Tibial nerve (tissue), 4 donors: ENCODE data around the gene GPX5.

Experiments
- EP300 ChIP-seq, 2 donors: sonication (generic); formaldehyde crosslinking; IDR thresholded peaks; one replicate each; pipeline ENCODE4 v1.6.1; 2017; ENCODE audit warnings: antibody characterized with exemption in 2 of 2, mild to moderate bottlenecking in 1 of 2
- POLR2A ChIP-seq, 2 donors: fragments of 450-650 bp; IDR thresholded peaks; one replicate each; pipeline ENCODE4 v1.6.1; 2017; ENCODE audit warnings: antibody characterized with exemption in 2 of 2, mild to moderate bottlenecking in 2 of 2, moderate library complexity in 2 of 2
- TF ChIP-seq, protein P1 (sequence below), 5 experiments: fragments of 200-600 bp in 3 of 5; fragments of 450-650 bp in 2 of 5; sonication (generic) in 3 of 5; IDR thresholded peaks; one replicate each; pipeline ENCODE4 v1.5.1; 2016 to 2019; ENCODE audit warnings: antibody characterized with exemption in 5 of 5, mild to moderate bottlenecking in 3 of 5, moderate library complexity in 2 of 5

DNA sequence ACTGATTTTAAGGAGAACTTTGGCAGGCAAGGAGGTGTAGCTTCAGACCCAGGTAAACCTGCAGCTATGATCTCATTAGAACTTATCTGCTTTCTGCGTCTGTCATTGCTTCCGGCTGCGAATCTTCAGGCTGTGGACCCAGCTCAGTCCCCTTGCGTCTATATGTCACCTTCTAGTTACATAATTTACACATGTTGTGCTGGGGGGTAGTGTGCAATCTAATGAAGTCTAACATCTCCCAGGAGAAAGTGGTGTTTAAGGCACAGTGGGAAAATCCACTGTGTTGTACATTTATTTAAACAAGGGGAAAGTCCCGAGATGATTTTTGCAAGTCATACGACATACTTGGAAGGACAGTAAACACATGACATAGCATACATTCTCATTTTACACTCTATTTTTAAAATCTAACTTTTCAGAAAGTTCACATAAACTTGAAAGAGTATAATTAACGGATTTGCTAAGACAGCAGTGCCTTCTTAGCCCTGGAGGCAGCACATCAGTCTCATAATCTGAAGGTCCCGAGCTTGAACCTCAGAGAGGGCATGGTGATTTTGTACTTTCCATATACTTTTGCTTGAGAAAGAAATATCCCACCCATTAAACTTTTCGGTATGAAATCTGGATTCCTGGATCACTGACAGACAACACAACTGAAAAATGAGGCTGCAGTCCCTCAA lies 45.3 kb upstream of the GPX5 start:
- TF ChIP-seq, protein P1, sequence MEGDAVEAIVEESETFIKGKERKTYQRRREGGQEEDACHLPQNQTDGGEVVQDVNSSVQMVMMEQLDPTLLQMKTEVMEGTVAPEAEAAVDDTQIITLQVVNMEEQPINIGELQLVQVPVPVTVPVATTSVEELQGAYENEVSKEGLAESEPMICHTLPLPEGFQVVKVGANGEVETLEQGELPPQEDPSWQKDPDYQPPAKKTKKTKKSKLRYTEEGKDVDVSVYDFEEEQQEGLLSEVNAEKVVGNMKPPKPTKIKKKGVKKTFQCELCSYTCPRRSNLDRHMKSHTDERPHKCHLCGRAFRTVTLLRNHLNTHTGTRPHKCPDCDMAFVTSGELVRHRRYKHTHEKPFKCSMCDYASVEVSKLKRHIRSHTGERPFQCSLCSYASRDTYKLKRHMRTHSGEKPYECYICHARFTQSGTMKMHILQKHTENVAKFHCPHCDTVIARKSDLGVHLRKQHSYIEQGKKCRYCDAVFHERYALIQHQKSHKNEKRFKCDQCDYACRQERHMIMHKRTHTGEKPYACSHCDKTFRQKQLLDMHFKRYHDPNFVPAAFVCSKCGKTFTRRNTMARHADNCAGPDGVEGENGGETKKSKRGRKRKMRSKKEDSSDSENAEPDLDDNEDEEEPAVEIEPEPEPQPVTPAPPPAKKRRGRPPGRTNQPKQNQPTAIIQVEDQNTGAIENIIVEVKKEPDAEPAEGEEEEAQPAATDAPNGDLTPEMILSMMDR (IDR thresholded peaks at IDR 0.05) = no peak
- TF ChIP-seq POLR2A (IDR thresholded peaks at IDR 0.05) (no peak), EP300 (IDR thresholded peaks at IDR 0.05) (no peak)
